Measurements from ENCODE around the gene ZMYND19.
"Not testable (repeated sequence)": the region's sequence is repeated elsewhere in the genome, so short reads cannot be mapped to it uniquely, and the experiment has no call there.

Gene ZMYND19

DNA sequence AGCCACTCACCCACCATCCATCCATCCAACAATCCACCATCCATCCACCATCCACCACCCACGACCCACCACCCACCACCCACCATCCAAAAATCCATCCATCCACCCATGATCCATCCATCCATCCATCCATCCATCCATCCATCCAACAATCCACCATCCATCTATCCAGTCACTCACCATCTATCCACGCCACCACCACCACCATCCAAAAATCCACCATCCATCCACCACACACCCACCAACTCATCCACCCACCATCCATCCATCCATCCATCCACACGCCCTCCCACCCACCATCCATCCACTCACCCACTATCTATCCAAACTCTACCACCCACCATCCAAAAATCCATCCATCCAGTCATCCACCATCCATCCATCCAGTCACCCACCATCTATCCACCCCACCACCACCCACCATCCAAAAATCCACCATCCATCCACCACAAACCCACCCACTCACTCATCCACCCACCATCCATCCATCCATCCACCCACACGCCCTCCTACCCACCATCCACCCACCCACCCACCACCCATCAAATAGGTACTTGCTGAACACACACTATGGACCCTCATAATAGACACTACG is 20.6 kb downstream of the ZMYND19 start:
- no peak for DNase-seq (ENCODE audit: low read depth)
- TF ChIP-seq, protein P1, sequence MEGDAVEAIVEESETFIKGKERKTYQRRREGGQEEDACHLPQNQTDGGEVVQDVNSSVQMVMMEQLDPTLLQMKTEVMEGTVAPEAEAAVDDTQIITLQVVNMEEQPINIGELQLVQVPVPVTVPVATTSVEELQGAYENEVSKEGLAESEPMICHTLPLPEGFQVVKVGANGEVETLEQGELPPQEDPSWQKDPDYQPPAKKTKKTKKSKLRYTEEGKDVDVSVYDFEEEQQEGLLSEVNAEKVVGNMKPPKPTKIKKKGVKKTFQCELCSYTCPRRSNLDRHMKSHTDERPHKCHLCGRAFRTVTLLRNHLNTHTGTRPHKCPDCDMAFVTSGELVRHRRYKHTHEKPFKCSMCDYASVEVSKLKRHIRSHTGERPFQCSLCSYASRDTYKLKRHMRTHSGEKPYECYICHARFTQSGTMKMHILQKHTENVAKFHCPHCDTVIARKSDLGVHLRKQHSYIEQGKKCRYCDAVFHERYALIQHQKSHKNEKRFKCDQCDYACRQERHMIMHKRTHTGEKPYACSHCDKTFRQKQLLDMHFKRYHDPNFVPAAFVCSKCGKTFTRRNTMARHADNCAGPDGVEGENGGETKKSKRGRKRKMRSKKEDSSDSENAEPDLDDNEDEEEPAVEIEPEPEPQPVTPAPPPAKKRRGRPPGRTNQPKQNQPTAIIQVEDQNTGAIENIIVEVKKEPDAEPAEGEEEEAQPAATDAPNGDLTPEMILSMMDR (IDR thresholded peaks at IDR 0.05; ENCODE audit: low read length, missing control alignments) = no peak
- H3K4me3 ChIP-seq (replicated peaks; ENCODE audit: low read depth, low read length) = no peak overlapping the region

- not testable (repeated sequence) for H3K4me3 ChIP-seq (replicated peaks; ENCODE audit: low read depth, low read length); DNase-seq (ENCODE audit: low read depth)
Observed at GRCh38 chr9:137568445-137568844, 21.9 kb downstream of the ZMYND19 start.

DNA sequence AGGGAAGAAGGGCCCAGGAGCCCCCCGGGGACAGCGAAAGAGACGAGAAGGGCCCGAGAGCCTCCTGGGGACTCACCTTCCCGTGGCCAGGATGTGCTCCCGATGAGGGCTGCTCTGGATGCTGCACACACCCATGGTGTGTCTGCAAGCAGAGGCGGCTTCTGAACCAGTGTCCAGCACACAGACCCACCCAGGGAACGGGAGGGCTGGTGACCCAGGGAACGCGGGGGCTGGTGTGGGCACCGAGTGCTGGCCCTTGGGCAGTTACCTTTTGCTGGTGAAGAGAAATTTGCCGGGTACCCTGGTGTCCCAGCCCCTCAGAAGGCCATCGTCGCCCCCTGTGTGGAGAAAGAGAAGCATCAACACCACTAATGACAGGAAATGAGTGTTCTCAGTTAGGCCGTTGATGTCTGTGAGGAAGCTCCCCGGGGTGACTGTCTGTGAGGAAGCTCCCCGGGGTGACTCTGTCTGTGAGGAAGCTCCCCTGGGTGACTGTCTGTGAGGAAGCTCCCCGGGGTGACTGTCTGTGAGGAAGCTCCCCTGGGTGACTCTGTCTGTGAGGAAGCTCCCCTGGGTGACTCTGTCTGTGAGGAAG is 25.4 kb downstream of the ZMYND19 start:
- H3K4me3 ChIP-seq (replicated peaks; ENCODE audit: low read depth, low read length) = no peak overlapping the region
- DNase-seq (ENCODE audit: low read depth) = no peak
- TF ChIP-seq, protein P1 (IDR thresholded peaks at IDR 0.05; ENCODE audit: low read length, missing control alignments) = no peak

DNA sequence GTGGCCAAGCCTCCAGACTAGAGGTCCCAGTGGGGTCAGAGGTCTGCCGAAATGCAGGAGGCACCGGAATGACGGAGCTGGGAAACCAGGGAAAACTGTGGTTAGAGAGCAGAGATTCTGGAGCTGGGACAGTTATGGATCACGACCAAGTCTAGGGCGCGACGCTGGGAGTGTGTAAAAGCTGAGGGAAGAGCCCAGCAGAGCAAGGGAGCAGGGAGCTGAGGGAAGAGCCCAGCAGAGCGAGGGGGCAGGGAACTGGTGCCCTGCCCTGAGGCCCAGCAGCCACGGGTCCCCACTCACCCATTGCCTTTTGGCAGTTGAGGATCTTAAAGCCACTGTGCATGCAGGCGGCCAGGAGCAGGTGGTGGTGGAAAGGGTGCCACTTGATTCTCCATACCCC is 26.2 kb downstream of the ZMYND19 start:
- TF ChIP-seq, protein P1 (IDR thresholded peaks at IDR 0.05; ENCODE audit: low read length, missing control alignments) = no peak
- DNase-seq (ENCODE audit: low read depth) = no peak
- no peak overlapping the region for H3K4me3 ChIP-seq (replicated peaks; ENCODE audit: low read depth, low read length)

DNA sequence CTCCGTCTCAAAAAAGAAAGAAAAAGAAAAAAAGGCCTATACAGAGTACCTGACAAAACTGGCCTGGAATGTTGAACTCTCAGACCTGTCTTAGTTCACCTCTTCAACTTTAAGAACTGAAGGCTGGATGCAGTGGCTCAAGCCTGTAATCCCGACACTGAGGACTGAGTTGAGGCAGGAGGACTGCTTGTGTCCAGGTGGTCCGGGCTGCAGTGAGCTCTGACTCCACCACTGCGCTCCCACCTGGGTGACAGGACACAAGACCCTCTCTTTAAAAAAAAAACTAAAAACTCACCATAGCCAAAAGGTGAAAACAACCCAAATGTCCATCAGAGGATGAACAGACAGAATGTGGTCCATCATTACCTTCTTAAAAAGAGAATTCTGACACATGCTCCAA is 32.2 kb downstream of the ZMYND19 start:
- H3K4me3 ChIP-seq (replicated peaks; ENCODE audit: low read depth, low read length) = no peak overlapping the region
- TF ChIP-seq, protein P1 (IDR thresholded peaks at IDR 0.05; ENCODE audit: low read length, missing control alignments) = no peak
- no peak for DNase-seq (ENCODE audit: low read depth)

DNA sequence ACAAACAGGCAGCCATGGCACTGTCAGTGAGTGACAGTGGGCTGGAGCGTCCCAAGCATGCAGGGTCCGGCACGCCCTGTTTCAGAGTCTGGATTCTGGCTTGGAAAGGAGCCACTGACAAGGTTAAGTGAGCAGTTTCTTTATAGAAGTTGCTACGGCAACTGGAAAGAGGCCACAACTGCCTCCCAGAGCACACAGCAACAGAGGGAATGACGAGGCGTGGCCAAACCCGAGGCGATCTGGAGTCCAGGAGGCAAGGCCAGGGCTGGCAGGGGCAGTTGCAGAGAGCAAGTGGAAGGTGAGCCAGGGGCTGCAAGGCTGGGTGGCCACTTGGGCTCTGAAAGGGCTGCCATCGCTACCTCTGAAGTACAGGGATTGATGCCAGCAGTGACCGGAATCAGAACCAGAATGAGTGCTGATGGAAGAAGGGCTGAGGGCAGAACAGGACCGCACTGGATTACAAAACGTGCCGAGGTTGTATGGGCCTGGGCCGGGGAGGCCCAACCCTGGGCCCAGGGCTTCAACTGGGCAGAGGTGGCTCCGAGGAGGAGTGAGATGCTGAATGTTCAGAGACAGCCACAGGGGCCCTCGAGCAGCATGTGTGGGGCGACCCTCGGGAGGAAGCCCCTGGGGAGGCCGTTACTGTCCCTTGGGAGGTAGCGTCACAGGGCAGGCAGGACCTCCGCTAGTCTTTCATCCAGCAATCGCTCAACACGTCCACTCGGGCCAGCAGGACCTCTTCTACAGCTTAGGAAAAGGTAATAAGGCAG is 34.1 kb downstream of the ZMYND19 start:
- TF ChIP-seq, protein P1 (IDR thresholded peaks at IDR 0.05; ENCODE audit: low read length, missing control alignments) = no peak
- peak; percentile 15 for DNase-seq (ENCODE audit: low read depth)
- no peak overlapping the region for H3K4me3 ChIP-seq (replicated peaks; ENCODE audit: low read depth, low read length)

DNA sequence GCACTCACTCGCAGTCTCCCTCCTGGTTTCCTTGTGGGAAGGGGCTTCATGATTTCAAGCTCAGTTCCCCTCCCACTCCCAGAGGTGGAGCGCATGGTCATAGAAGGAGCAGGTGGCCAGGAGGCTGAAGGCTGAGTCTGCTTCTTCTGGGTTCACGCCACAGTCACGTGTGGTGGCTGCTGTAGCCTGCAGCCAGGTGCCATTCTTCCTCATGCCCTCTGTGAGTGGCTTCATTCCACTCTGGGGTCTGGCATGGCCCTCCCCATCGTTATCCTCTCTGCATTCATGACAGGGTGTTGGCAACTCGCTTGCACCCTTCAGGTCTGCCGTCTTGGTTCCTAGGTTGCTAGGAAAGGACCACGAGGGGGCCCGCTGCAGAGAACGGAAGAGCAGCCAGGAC is 35.1 kb downstream of the ZMYND19 start:
- no peak for DNase-seq (ENCODE audit: low read depth)
- no peak overlapping the region for H3K4me3 ChIP-seq (replicated peaks; ENCODE audit: low read depth, low read length)
- TF ChIP-seq, protein P1 (IDR thresholded peaks at IDR 0.05; ENCODE audit: low read length, missing control alignments) = no peak

Measured in fibroblast of pulmonary artery (primary cell).